ENCODE results near the gene NTN1.

NTN1 gene

GRCh38 chr17:9007052-9007714, 14.1 kb upstream of the NTN1 start:
- no peaks in the 10 kb centered on the region for H3K4me1 ChIP-seq (ENCODE audit: low read length)
- no peaks in the 10 kb centered on the region for H3K36me3 ChIP-seq (replicated peaks; ENCODE audit: low read depth, low read length)
- H4K20me1 ChIP-seq (ENCODE audit: insufficient read depth, low read length) = no peaks in the 10 kb centered on the region
- H3K79me2 ChIP-seq (ENCODE audit: low read length) = no peaks in the 10 kb centered on the region
- H3K4me3 ChIP-seq (ENCODE audit: low read length) = no peak overlapping the region
- H2AFZ ChIP-seq (ENCODE audit: low read depth, low read length) = no peak overlapping the region
- H3K27ac ChIP-seq (ENCODE audit: low read length) = no peak overlapping the region
- no peak overlapping the region for H3K4me2 ChIP-seq (ENCODE audit: low read length)
- H3K27me3 ChIP-seq (ENCODE audit: low read depth, low read length) = peaks cover 15% of the 10 kb centered on the region
- no peak overlapping the region for H3K9ac ChIP-seq (ENCODE audit: low read length)
- no peaks in the 10 kb centered on the region for H3K9me3 ChIP-seq (ENCODE audit: insufficient read depth, low read length)
- no peak for TF ChIP-seq CTCF (IDR thresholded peaks at IDR 0.05; ENCODE audit: low read depth, low read length)
- no peak for TF ChIP-seq EZH2phosphoT487 (IDR thresholded peaks at IDR 0.05; ENCODE audit: low read depth)

GRCh38 chr17:9009096-9009495, 12.2 kb upstream of the NTN1 start:
- Histone ChIP-seq H3K9ac (ENCODE audit: low read length) (no peak overlapping the region), H3K27ac (ENCODE audit: low read length) (no peak overlapping the region), H3K9me3 (ENCODE audit: insufficient read depth, low read length) (no peaks in the 10 kb centered on the region), H3K36me3 (replicated peaks; ENCODE audit: low read depth, low read length) (no peaks in the 10 kb centered on the region), H3K4me2 (ENCODE audit: low read length) (no peak overlapping the region), H3K4me1 (ENCODE audit: low read length) (0 out of 2 replicates have a peak, but pooled peaks cover 5% of the 10 kb centered on the region), H3K79me2 (ENCODE audit: low read length) (no peaks in the 10 kb centered on the region), H4K20me1 (ENCODE audit: insufficient read depth, low read length) (no peaks in the 10 kb centered on the region), H3K27me3 (ENCODE audit: low read depth, low read length) (peaks cover 15% of the 10 kb centered on the region), H3K4me3 (ENCODE audit: low read length) (no peak overlapping the region), H2AFZ (ENCODE audit: low read depth, low read length) (no peak overlapping the region)
- TF ChIP-seq EZH2phosphoT487 (IDR thresholded peaks at IDR 0.05; ENCODE audit: low read depth) (no peak), CTCF (IDR thresholded peaks at IDR 0.05; ENCODE audit: low read depth, low read length) (no peak)

- Histone ChIP-seq H3K9me3 (ENCODE audit: insufficient read depth, low read length) (no peaks in the 10 kb centered on the region), H3K27me3 (ENCODE audit: low read depth, low read length) (peaks cover 15% of the 10 kb centered on the region), H3K4me3 (ENCODE audit: low read length) (no peak overlapping the region), H3K4me2 (ENCODE audit: low read length) (no peak overlapping the region), H3K4me1 (ENCODE audit: low read length) (0 out of 2 replicates have a peak, but pooled peaks cover 5% of the 10 kb centered on the region), H4K20me1 (ENCODE audit: insufficient read depth, low read length) (no peaks in the 10 kb centered on the region), H3K27ac (ENCODE audit: low read length) (no peak overlapping the region), H3K36me3 (replicated peaks; ENCODE audit: low read depth, low read length) (no peaks in the 10 kb centered on the region), H2AFZ (ENCODE audit: low read depth, low read length) (no peak overlapping the region), H3K9ac (ENCODE audit: low read length) (no peak overlapping the region), H3K79me2 (ENCODE audit: low read length) (no peaks in the 10 kb centered on the region)
- no peak for TF ChIP-seq EZH2phosphoT487 (IDR thresholded peaks at IDR 0.05; ENCODE audit: low read depth)
Observed at GRCh38 chr17:9009737-9010136, 11.6 kb upstream of the NTN1 start.

GRCh38 chr17:9011001-9011400, 10.3 kb upstream of the NTN1 start:
- Histone ChIP-seq H3K27me3 (ENCODE audit: low read depth, low read length) (peaks cover 15% of the 10 kb centered on the region), H2AFZ (ENCODE audit: low read depth, low read length) (no peak overlapping the region), H3K4me1 (ENCODE audit: low read length) (0 out of 2 replicates have a peak, but pooled peaks cover 5% of the 10 kb centered on the region), H3K36me3 (replicated peaks; ENCODE audit: low read depth, low read length) (no peaks in the 10 kb centered on the region), H3K4me2 (ENCODE audit: low read length) (no peak overlapping the region), H4K20me1 (ENCODE audit: insufficient read depth, low read length) (no peaks in the 10 kb centered on the region), H3K9me3 (ENCODE audit: insufficient read depth, low read length) (no peaks in the 10 kb centered on the region), H3K79me2 (ENCODE audit: low read length) (no peaks in the 10 kb centered on the region), H3K27ac (ENCODE audit: low read length) (no peak overlapping the region), H3K9ac (ENCODE audit: low read length) (no peak overlapping the region), H3K4me3 (ENCODE audit: low read length) (no peak overlapping the region)
- no peak for TF ChIP-seq CTCF (IDR thresholded peaks at IDR 0.05; ENCODE audit: low read depth, low read length)
- TF ChIP-seq EZH2phosphoT487 (IDR thresholded peaks at IDR 0.05; ENCODE audit: low read depth) = no peak

Data from OCI-LY3 (cell line).